GM23338 (cell line): ENCODE data around the gene MPP7. TPM values are rescaled to one million over a fixed set of nuclear protein-coding genes. Genes with fewer than 3 reads are reported as not detected.

Source experiments
- ATAC-seq: fragments of 200-7000 bp; cut with Tn5 transposase; 3 replicates; pipeline ENCODE4 v1.9.1; 2020
- DNase-seq: peaks from one replicate; pipeline ENCODE4 v3.0.0-alpha.2; 2015; ENCODE audit warnings: low spot score
- H2AFZ ChIP-seq: fragments of 200-600 bp; sonication (generic); 2 replicates; pipeline ENCODE4 v1.8.0; 2016; ENCODE audit warnings: antibody characterized with exemption, mild to moderate bottlenecking, moderate library complexity
- H3F3A ChIP-seq: fragments of 200-600 bp; sonication (generic); replicated peaks from 2 replicates; pipeline ENCODE4 v1.8.0; 2017; ENCODE audit warnings: antibody characterized with exemption, mixed run types, low read depth
- H3K27ac ChIP-seq: fragments of 200-600 bp; sonication (generic); 2 replicates; pipeline ENCODE4 v1.6.1; 2016; ENCODE audit warnings: low read depth
- H3K27me3 ChIP-seq: fragments of 200-600 bp; sonication (generic); 2 replicates; pipeline ENCODE4 v1.8.0; 2016; ENCODE audit warnings: mild to moderate bottlenecking, mixed run types, moderate library complexity; ENCODE audit not compliant: insufficient read depth
- H3K36me3 ChIP-seq: fragments of 200-600 bp; sonication (generic); 2 replicates; pipeline ENCODE4 v1.8.0; 2016; ENCODE audit warnings: mild to moderate bottlenecking; ENCODE audit not compliant: insufficient read depth
- H3K4me1 ChIP-seq: fragments of 200-600 bp; sonication (generic); 2 replicates; pipeline ENCODE4 v1.8.0; 2016; ENCODE audit warnings: mild to moderate bottlenecking, moderate library complexity; ENCODE audit not compliant: insufficient read depth
- H3K4me2 ChIP-seq: fragments of 200-600 bp; sonication (generic); 2 replicates; pipeline ENCODE4 v1.7.1; 2017; ENCODE audit warnings: mixed run types
- H3K4me3 ChIP-seq: fragments of 200-600 bp; sonication (generic); 2 replicates; pipeline ENCODE4 v1.6.1; 2016; ENCODE audit warnings: mixed run types
- H3K79me2 ChIP-seq: fragments of 200-600 bp; sonication (generic); replicated peaks from 2 replicates; pipeline ENCODE4 v1.8.0; 2017; ENCODE audit warnings: mild to moderate bottlenecking; ENCODE audit not compliant: insufficient read depth
- H3K9me2 ChIP-seq: fragments of 200-600 bp; sonication (generic); 2 replicates; pipeline ENCODE4 v1.8.0; 2017; ENCODE audit not compliant: insufficient read depth
- H4K20me1 ChIP-seq: fragments of 200-600 bp; sonication (generic); replicated peaks from 2 replicates; pipeline ENCODE4 v1.8.0; 2017; ENCODE audit warnings: mild to moderate bottlenecking; ENCODE audit not compliant: insufficient read depth
- H3K27ac Mint-ChIP-seq: 2 replicates; pipeline ENCODE4 v1.8.0; 2020; ENCODE audit warnings: inconsistent platforms, mild to moderate bottlenecking, moderate library complexity, mixed read lengths
- H3K27me3 Mint-ChIP-seq: 3 replicates; pipeline ENCODE4 v1.8.0; 2022; ENCODE audit warnings: low read depth, mild to moderate bottlenecking, moderate library complexity, mixed read lengths, inconsistent platforms; ENCODE audit not compliant: insufficient read depth, poor library complexity
- H3K36me3 Mint-ChIP-seq: 3 replicates; pipeline ENCODE4 v1.8.0; 2021; ENCODE audit warnings: low read depth, mild to moderate bottlenecking, inconsistent platforms, moderate library complexity, mixed read lengths
- H3K4me1 Mint-ChIP-seq: 3 replicates; pipeline ENCODE4 v1.8.0; 2020; ENCODE audit warnings: mild to moderate bottlenecking, inconsistent platforms, mixed read lengths
- H3K4me3 Mint-ChIP-seq: 3 replicates; pipeline ENCODE4 v1.8.0; 2021; ENCODE audit warnings: moderate library complexity, mild to moderate bottlenecking, inconsistent platforms, mixed read lengths
- H3K9me3 Mint-ChIP-seq: 3 replicates; pipeline ENCODE4 v1.8.0; 2020; ENCODE audit warnings: moderate library complexity, mild to moderate bottlenecking, inconsistent platforms, mixed read lengths
- CREB1 ChIP-seq: fragments of 250-450 bp; sonication (Bioruptor Pico); IDR thresholded peaks from 2 replicates; pipeline ENCODE4 v1.5.0; 2020; ENCODE audit warnings: low read depth, mild to moderate bottlenecking, moderate library complexity
- EZH2 ChIP-seq: fragments of 200-600 bp; sonication (generic); IDR thresholded peaks from one replicate; pipeline ENCODE4 v1.8.0; 2017; ENCODE audit warnings: antibody characterized with exemption, mild to moderate bottlenecking, low read depth; ENCODE audit not compliant: unreplicated experiment
- EZH2phosphoT487 ChIP-seq: fragments of 200-600 bp; sonication (generic); IDR thresholded peaks from one replicate; pipeline ENCODE4 v1.8.1; 2018; ENCODE audit warnings: antibody characterized with exemption; ENCODE audit not compliant: unreplicated experiment
- NANOG ChIP-seq: IDR thresholded peaks from 2 replicates; pipeline ENCODE4 v1.6.1; 2016; ENCODE audit warnings: antibody characterized with exemption, borderline replicate concordance
- REST ChIP-seq: IDR thresholded peaks from one replicate; pipeline ENCODE4 v1.6.1; 2018; ENCODE audit warnings: antibody characterized with exemption; ENCODE audit not compliant: unreplicated experiment
- polyA plus RNA-seq: library from polyadenylated mRNA; unstranded; fragments of >200 nt; fragmentation: Nextera tagmentation; extraction: Ambion mirVana; gene quantifications from 2 replicates; pipeline ENCODE4 v1.2.1, GENCODE V29; 2016
- total RNA-seq: library from RNA; depleted of rRNA; stranded (reverse); fragments of >200 nt; shearing (Covaris generic); gene quantifications from 2 replicates; pipeline ENCODE4 v1.2.3, GENCODE V29; 2014
- TF ChIP-seq, protein P1 (sequence below): IDR thresholded peaks from 2 replicates; pipeline ENCODE4 v1.6.1; 2016; ENCODE audit warnings: antibody characterized with exemption

The MPP7 gene
- total and polyA plus RNA-seq, 2 experiments from 2014 or later = 5.0 to 8.0 TPM

DNA sequence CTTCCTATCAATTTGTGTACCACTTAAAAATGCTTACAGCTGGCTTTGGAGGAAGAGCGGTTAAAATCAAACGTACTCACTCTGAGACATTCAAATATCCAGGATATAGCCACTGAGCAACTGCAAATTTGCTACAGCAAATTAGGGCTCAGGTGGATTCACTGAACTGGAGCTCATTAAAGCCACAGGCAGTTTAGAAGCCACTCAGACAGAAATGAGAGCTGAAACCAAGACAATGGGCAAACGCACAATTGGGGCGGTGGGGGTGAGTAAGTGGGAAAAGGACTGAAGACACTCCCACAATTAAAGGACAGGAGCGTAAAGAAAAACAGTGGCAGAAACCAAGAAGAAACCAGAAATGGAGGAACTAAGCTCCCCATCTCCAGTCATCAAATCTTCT, 20.5 kb downstream of the MPP7 start:
- H3K27me3 Mint-ChIP-seq = no peaks in the 10 kb centered on the region
- no peaks in the 10 kb centered on the region for H3F3A ChIP-seq
- no peaks in the 10 kb centered on the region for H3K9me2 ChIP-seq
- H2AFZ ChIP-seq = no peak overlapping the region
- no peak overlapping the region for H3K4me3 ChIP-seq
- no peaks in the 10 kb centered on the region for H4K20me1 ChIP-seq
- no peak overlapping the region; the same call in 1 of the 2 replicates for H3K27ac Mint-ChIP-seq
- no peaks in the 10 kb centered on the region for H3K36me3 Mint-ChIP-seq
- H3K4me1 Mint-ChIP-seq = peaks cover 20% of the 10 kb centered on the region
- no peaks in the 10 kb centered on the region for H3K79me2 ChIP-seq
- no peak for TF ChIP-seq REST
- no peak for TF ChIP-seq EZH2
- H3K27me3 ChIP-seq = no peaks in the 10 kb centered on the region
- H3K27ac ChIP-seq = no peak overlapping the region
- H3K4me3 Mint-ChIP-seq = no peak overlapping the region
- no peaks in the 10 kb centered on the region for H3K9me3 Mint-ChIP-seq
- ATAC-seq (no peak; the same call in 2 of the 3 replicates), DNase-seq (no peak)
- no peak overlapping the region for H3K4me2 ChIP-seq
- H3K36me3 ChIP-seq = no peaks in the 10 kb centered on the region
- 0 out of 2 replicates have a peak, but pooled peaks cover 9% of the 10 kb centered on the region for H3K4me1 ChIP-seq

DNA sequence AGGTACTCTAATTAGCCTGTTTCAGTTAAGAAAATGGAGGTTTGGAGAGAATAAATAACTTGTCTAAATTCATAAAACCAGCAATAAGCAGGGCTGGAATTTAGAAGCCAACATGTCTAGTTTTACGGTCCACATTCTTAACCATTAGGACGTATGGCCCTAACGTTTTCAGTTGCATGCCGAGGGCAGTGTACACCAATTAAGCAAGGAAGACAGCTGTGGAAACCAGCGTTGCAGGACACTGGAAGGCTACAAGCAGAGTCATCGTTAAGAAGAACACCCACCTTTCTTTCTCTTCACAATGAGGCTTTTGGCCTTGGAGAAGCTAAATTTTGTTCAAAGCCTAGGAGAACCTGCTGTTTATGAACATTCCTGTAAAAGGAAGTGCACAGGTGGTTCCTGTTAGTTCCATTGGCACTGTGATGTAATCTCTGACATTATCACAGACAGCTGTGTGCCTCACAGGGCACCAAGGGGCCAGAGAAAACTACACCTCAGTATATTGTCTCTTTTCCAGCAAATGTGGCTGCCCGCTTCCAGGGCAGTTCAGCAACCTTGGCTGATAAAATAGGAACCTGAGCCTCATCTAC, 21.0 kb downstream of the MPP7 start:
- ATAC-seq (no peak), DNase-seq (no peak)
- Histone ChIP-seq H4K20me1 (no peaks in the 10 kb centered on the region), H3K36me3 (no peaks in the 10 kb centered on the region), H3K79me2 (no peaks in the 10 kb centered on the region), H3K4me1 (0 out of 2 replicates have a peak, but pooled peaks cover 9% of the 10 kb centered on the region), H3K9me2 (no peaks in the 10 kb centered on the region), H3K27me3 (no peaks in the 10 kb centered on the region), H3K4me2 (no peak overlapping the region), H3F3A (no peaks in the 10 kb centered on the region), H3K4me3 (no peak overlapping the region), H3K27ac (no peak overlapping the region), H2AFZ (no peak overlapping the region)
- Mint-ChIP-seq H3K4me1 (peaks cover 20% of the 10 kb centered on the region), H3K36me3 (no peaks in the 10 kb centered on the region), H3K27ac (peak overlapping the region; percentile 28; the same call in 1 of the 2 replicates), H3K27me3 (no peaks in the 10 kb centered on the region), H3K9me3 (no peaks in the 10 kb centered on the region), H3K4me3 (no peak overlapping the region)
- TF ChIP-seq EZH2 = no peak

DNA sequence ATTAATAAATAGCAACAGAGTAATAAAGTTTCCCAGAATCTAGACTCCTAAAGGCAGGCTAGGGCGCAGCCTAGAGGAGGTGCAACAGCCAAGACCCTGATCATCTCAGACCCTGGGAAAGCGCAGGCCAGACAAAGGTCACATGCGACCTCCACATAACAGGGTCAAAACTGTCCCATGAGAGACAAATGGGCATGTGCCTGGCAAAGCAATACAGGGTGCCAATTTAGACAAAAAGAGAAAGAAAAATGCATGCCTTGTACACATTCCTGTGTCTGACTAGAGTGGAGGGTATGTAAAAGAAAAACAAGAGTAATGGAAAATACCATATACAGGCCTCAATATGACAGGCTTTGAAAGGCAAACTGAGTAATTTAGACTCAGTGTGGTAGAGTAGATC, 22.2 kb downstream of the MPP7 start:
- no peaks in the 10 kb centered on the region for H3K9me2 ChIP-seq
- Mint-ChIP-seq H3K36me3 (no peaks in the 10 kb centered on the region), H3K27ac (no peak overlapping the region), H3K4me3 (no peak overlapping the region), H3K4me1 (peaks cover 20% of the 10 kb centered on the region), H3K9me3 (no peaks in the 10 kb centered on the region), H3K27me3 (no peaks in the 10 kb centered on the region)
- no peaks in the 10 kb centered on the region for H4K20me1 ChIP-seq
- H3K4me3 ChIP-seq = no peak overlapping the region
- H3K4me2 ChIP-seq = no peak overlapping the region
- no peak for DNase-seq
- H2AFZ ChIP-seq = no peak overlapping the region
- no peak for TF ChIP-seq NANOG
- TF ChIP-seq EZH2phosphoT487 = no peak
- TF ChIP-seq, protein P1, sequence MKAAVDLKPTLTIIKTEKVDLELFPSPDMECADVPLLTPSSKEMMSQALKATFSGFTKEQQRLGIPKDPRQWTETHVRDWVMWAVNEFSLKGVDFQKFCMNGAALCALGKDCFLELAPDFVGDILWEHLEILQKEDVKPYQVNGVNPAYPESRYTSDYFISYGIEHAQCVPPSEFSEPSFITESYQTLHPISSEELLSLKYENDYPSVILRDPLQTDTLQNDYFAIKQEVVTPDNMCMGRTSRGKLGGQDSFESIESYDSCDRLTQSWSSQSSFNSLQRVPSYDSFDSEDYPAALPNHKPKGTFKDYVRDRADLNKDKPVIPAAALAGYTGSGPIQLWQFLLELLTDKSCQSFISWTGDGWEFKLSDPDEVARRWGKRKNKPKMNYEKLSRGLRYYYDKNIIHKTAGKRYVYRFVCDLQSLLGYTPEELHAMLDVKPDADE = no peak
- TF ChIP-seq CREB1 (CRISPR knock-in tag) = no peak
- no peak for TF ChIP-seq EZH2
- no peak for ATAC-seq
- H3K36me3 ChIP-seq = no peaks in the 10 kb centered on the region
- no peaks in the 10 kb centered on the region for H3K27me3 ChIP-seq
- no peak overlapping the region for H3K27ac ChIP-seq
- H3K79me2 ChIP-seq = no peaks in the 10 kb centered on the region
- H3K4me1 ChIP-seq = 0 out of 2 replicates have a peak, but pooled peaks cover 9% of the 10 kb centered on the region
- no peaks in the 10 kb centered on the region for H3F3A ChIP-seq
